Stimulated activated CD4-positive, alpha-beta T cell treated with anti-CD3 and anti-CD28 coated beads, TNF-alpha, amount 100 ng/mL, for 1 hour (primary cell): Measurements from ENCODE around the gene FRMD4A.

Experiments
- DNase-seq, 3 donors: peaks; one replicate each; pipeline ENCODE4 v3.0.0-alpha.2; 2020; ENCODE audit warnings: low read depth in 3 of 3, low spot score in 1 of 3

Gene FRMD4A

GRCh38 chr10:14330388-14331061 is at the start of gene FRMD4A:
FRMD4A (minus strand) TSS chr10:14330924.
- DNase-seq = no peak

DNA sequence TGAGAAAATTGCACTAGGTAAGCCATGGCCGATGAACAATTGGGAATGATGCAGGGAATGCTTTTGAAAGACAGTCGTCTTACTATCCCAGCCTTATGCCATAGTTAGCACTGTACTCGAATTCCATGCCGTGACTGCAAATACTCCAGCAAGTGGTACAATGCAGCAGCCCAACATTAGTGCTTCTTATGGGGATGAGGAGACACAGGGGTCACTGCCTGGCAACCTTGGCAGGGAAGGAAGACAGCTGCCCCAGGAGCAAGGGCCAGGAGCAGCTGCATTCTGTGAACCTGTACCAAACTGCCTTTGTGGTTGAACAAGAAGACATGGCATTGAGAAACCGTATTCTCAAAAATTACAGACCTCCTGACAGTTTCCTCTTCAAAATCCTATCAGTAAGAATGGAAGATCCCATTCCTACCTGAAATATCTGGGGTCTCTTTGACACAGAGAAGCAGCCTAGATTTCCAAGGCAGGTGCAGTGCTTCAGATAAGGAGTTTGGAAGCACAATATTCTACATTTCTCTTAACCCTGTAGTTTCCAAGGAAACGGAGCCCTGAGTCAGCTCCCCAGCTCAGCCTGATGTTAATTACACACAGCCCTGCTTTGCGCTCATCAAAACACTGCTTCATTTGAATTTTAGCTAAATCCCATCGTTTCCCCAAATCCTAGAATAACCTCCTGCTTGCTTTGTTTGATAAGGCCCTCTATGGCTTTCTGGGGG is 49.0 kb upstream of the FRMD4A start:
- DNase-seq = no peak

- no peak for DNase-seq
These were observed 47.8 kb upstream of the FRMD4A start for GRCh38 chr10:14378387-14378960.

GRCh38 chr10:14377591-14378175 is 47.0 kb upstream of the FRMD4A start:
- no peak for DNase-seq

GRCh38 chr10:14374745-14375445 is 44.2 kb upstream of the FRMD4A start:
- no peak for DNase-seq

DNA sequence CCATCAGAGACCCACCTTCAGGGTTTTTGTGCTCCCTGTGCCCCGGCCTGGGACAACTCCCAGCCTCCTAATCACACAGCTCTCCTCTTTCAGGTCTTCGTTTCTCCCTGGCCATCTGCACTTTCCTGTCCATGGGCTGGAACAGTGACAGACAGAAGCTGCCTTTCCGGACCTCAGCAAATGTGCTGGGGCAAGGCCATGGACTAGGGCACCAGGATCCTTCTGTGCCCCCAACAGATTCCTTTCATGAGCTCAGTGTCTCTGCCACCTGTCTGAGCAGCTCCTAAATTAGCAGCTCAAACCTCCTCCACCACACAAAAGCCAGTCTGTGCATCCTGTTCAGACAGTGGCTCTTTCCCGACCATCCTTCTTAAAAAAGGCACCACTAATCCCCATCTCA is 41.9 kb upstream of the FRMD4A start:
- no peak for DNase-seq

GRCh38 chr10:14371581-14371980 is 40.9 kb upstream of the FRMD4A start:
- no peak for DNase-seq

- DNase-seq = no peak
These were observed 40.2 kb upstream of the FRMD4A start for GRCh38 chr10:14370894-14371293.

DNA sequence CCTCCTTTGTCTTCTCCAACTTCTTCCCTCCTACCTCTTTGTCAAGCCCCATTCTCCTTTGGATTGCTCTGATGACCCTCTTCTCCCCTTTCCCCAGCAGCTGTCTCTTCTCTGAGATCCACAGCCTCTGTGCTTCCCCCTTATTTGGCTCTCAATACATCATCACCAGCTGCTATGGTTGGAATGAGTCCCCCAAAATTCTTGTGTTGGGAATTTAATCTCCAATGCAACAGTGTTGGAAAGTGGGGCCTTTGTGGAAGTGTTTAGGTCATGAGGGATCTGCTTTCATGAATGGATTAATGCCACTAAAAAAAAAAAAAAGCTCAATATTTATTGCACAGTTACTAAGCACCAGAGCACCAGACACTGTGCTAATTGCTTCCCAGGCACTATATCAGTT is 39.2 kb upstream of the FRMD4A start:
- DNase-seq = no peak

DNA sequence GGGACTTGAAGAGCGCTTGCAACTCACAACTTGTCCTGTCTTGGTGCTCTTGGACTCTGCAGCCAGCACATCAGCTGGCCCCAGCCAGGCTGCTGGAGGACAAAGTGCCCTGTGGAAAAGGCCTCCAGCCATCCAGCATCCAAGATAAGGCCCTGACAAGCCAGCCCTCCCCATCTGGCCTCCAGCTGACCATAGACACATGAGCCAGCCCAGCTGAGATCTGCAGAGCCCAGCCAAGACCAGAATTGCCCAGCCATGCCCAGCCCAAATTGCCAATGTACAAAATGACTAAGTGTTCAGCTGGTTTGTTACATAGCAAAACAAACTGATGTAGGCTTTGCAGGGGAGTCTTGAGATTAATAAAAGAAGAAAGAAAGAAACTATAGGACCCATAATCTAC is 36.0 kb upstream of the FRMD4A start:
- DNase-seq = no peak

GRCh38 chr10:14365266-14365665 is 34.5 kb upstream of the FRMD4A start:
- DNase-seq = no peak

GRCh38 chr10:14362104-14362503 is 31.4 kb upstream of the FRMD4A start:
- DNase-seq = no peak

GRCh38 chr10:14360961-14361360 is 30.2 kb upstream of the FRMD4A start:
- DNase-seq = no peak

- DNase-seq = no peak
These were observed 29.8 kb upstream of the FRMD4A start for GRCh38 chr10:14360515-14360914.

- DNase-seq = no peak
These were observed 28.3 kb upstream of the FRMD4A start for GRCh38 chr10:14358886-14359573.

DNA sequence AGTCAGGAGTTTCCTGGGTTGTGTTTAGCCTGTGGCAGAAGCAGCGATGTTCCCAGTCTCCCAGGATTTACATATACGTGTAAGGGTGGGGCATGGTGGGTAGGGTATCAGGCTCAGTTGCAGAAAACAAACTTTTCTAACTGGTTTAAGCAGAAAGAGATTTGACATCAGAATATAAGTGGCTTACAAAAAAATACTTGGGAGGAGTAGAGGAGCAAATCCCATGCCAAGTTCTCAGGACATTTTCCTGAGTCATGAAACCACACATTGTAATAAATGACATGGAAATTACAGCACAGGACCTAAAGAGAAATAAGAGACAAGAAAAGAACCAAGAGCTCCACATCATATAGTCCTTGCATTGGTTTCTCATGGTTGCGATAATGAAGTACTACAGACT is 26.2 kb upstream of the FRMD4A start:
- no peak for DNase-seq

DNA sequence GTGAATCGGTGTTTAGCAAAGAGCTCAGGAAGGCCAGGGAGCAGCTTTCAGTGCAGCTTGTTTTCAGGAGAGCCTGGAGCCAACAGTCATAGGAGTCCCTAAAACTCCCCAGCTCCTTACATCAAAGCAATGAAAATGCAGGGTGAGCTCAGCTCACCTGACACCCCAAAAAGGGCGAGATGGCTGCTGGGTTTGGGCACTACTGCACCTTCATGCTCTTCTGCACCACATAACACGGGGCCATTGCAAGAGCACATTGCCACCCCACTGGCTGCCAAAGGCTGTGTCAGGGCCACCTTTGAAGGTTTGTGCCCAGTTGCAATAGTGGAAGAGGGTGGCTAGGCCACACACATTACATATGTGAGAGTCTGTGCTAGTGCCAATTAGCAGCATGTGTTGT is 25.0 kb upstream of the FRMD4A start:
- no peak for DNase-seq

DNA sequence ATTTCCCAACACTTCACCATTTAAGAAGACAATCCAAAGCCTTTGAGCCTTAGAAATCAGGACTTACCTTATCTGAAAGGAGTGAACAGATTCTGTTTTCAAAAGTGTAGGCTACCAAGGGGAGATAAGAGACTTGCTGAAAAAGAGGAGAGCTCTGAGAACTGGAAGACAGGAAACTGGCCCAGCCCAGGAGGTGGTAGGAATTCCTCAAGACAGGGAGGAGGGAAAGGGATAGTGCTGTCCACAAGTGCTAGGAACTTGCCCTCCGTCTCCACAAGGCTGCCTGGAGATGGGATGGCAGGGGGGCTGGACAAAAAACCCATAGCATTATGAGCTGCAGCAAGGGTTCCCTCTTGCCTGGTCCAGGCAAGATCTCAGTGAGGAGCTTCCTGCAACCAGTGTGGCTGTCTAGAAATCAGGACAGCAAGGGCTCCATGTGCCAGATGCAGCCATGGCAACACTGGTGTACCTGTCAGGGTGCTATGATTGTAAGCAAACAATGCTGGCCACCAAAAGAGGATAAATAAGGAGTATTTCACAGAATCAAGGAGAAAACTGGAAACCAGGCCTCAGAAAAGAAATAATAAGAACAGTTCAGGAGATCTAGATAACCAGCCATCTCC is 22.7 kb upstream of the FRMD4A start:
- no peak for DNase-seq

DNA sequence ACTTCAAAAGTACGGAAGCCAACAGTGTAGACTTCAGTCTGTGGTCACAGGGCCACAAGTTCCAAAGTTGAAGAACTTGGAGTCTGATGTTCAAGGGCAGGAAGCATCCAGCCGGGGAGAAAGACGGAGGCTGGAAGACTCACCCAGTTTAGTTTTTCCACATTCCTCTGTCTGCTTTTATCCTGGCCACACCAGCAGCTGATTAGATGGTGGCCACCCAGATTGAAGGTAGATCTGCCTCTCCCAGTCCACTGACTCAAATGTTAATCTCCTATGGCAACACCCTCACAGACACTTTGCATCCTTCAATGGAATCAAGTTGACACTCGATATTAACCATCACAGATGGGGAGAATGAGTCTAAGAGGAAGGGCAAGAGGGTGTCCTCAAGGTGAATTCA is 19.3 kb upstream of the FRMD4A start:
- no peak for DNase-seq

DNA sequence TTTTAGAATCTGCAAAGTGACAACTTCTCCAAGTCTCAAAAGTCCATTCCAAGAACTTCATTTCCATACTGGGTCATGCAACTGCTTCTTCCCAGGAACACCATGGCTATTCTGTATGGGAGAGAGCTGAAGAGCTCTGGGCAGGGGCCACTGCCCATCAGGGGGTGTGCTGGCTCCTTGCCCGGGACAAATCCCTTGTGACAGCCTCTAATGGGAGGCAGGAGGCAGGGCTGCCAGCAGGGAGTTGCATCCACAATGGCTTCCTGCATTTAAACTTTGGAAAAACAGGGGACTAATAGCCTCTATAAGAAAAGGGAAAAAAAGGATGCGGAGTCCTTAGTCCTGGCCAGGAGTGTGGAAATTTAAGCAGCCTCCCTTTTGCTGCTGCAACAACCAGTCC is 18.4 kb upstream of the FRMD4A start:
- no peak for DNase-seq

GRCh38 chr10:14345262-14345661 is 14.5 kb upstream of the FRMD4A start:
- DNase-seq = no peak
